Measurements from ENCODE around the gene EGFR.

- no peak for TF ChIP-seq CTCF (IDR thresholded peaks at IDR 0.05)
- no peak for TF ChIP-seq POLR2A (IDR thresholded peaks at IDR 0.05)
These were observed 136.7 kb downstream of the EGFR start for GRCh38 chr7:55155351-55156117.

All from right lobe of liver (tissue), 4 donors.